Vagina (tissue), 2 donors: Measurements from ENCODE around the gene PTGR1.

Experiments used
- CTCF ChIP-seq, 3 experiments: fragments of 450-650 bp in 2 of 3; fragments of 200-600 bp in 1 of 3; sonication (generic) in 1 of 3; IDR thresholded peaks; one replicate each; pipeline ENCODE4 v1.5.1; 2017 to 2019; ENCODE audit warnings: antibody characterized with exemption in 3 of 3, mild to moderate bottlenecking in 2 of 3, moderate library complexity in 2 of 3
- POLR2A ChIP-seq, 2 donors: fragments of 450-650 bp; IDR thresholded peaks; one replicate each; pipeline ENCODE4 v1.6.1; 2017; ENCODE audit warnings: antibody characterized with exemption in 2 of 2, mild to moderate bottlenecking in 2 of 2, moderate library complexity in 2 of 2
- POLR2AphosphoS5 ChIP-seq, 2 donors: sonication (generic); formaldehyde crosslinking; IDR thresholded peaks; one replicate each; pipeline ENCODE4 v1.9.0; 2017; ENCODE audit warnings: antibody characterized with exemption in 2 of 2, mild to moderate bottlenecking in 2 of 2, low read depth in 1 of 2; ENCODE audit not compliant: insufficient read depth in 1 of 2

GRCh38 chr9:111610149-111610548, 10.7 kb upstream of the PTGR1 start:
- TF ChIP-seq CTCF (IDR thresholded peaks at IDR 0.05) = no peak
- no peak for TF ChIP-seq POLR2AphosphoS5 (IDR thresholded peaks at IDR 0.05; ENCODE audit: insufficient read depth in 1 of 2, low read depth in 1 of 2)
- TF ChIP-seq POLR2A (IDR thresholded peaks at IDR 0.05) = no peak
